ENCODE data around the gene NDUFA6. TPM values are rescaled to one million over a fixed set of nuclear protein-coding genes. Genes with fewer than 3 reads are reported as not detected.

NDUFA6 gene
- total and polyA plus RNA-seq, 2 donors from 2014 or later = 69.0 to 317 TPM

DNA sequence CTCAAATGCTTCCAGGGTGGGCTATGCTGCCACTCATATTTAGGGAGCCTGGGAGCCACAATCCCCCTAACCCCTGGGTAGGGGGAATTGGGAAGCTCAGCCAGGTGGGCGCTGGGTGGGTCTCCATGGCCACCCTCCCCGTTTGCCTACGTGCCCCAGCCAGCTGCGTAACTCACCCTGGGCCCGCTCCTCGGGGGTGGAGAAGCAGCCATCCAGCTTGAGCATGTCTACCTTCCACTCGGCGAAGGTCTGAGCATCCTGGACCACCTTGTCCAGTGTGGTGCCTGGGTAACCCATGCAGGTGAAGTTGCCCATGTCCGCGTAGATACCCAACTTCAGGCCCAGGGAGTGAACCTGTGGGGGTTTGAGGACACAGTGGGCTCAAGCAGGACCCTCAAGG, 23.6 kb downstream of the NDUFA6 start:
- Histone ChIP-seq H3K27ac (ENCODE audit: low read depth in 2 of 2, low read length in 2 of 2) (no peak overlapping the region), H3K36me3 (ENCODE audit: control insufficient read depth in 2 of 3, insufficient read depth in 3 of 3, low read length in 3 of 3) (peaks cover 0 to 6% (median 0%) of the 10 kb centered on the region in 3 donors), H3K27me3 (ENCODE audit: control insufficient read depth, insufficient read depth, low read length) (no peaks in the 10 kb centered on the region), H3K4me3 (ENCODE audit: low read length in 3 of 3) (no peak overlapping the region), H3K9me3 (ENCODE audit: control insufficient read depth in 2 of 3, insufficient read depth in 1 of 3, low read length in 3 of 3) (no peaks in the 10 kb centered on the region), H3K4me1 (ENCODE audit: control insufficient read depth in 2 of 3, insufficient read depth in 2 of 3, low read depth in 1 of 3, low read length in 3 of 3) (peaks cover 3 to 16% (median 9%) of the 10 kb centered on the region in 3 donors), H3K9ac (ENCODE audit: low read length in 3 of 3) (no peak overlapping the region)
- intact Hi-C loops (cut with DNase I) = no loop called here
- DNase-seq (peak in 1 of 5 donors; percentile 53), FAIRE-seq (no peak)
- TF ChIP-seq CTCF (IDR thresholded peaks at IDR 0.05; ENCODE audit: borderline replicate concordance, extremely low read depth, insufficient read depth) = no peak

- Histone ChIP-seq H3K9ac (ENCODE audit: low read length in 3 of 3) (no peak overlapping the region), H3K4me3 (ENCODE audit: low read length in 3 of 3) (no peak overlapping the region), H3K4me1 (ENCODE audit: control insufficient read depth in 2 of 3, insufficient read depth in 2 of 3, low read depth in 1 of 3, low read length in 3 of 3) (peaks cover 2 to 15% (median 9%) of the 10 kb centered on the region in 3 donors), H3K36me3 (ENCODE audit: control insufficient read depth in 2 of 3, insufficient read depth in 3 of 3, low read length in 3 of 3) (peaks cover 0 to 6% (median 0%) of the 10 kb centered on the region in 3 donors), H3K27ac (ENCODE audit: low read depth in 2 of 2, low read length in 2 of 2) (no peak overlapping the region), H3K9me3 (ENCODE audit: control insufficient read depth in 2 of 3, insufficient read depth in 1 of 3, low read length in 3 of 3) (no peaks in the 10 kb centered on the region), H3K27me3 (ENCODE audit: control insufficient read depth, insufficient read depth, low read length) (no peaks in the 10 kb centered on the region)
- no peak for TF ChIP-seq CTCF (IDR thresholded peaks at IDR 0.05; ENCODE audit: borderline replicate concordance, extremely low read depth, insufficient read depth)
- DNase-seq (peak in 1 of 5 donors; percentile 47), FAIRE-seq (no peak)
- intact Hi-C loops (cut with DNase I) = no loop called here
These were observed 24.3 kb downstream of the NDUFA6 start for GRCh38 chr22:42066126-42066761.

- peaks cover 0 to 8% (median under 1%) of the 10 kb centered on the region in 3 donors for H3K36me3 ChIP-seq (ENCODE audit: control insufficient read depth in 2 of 3, insufficient read depth in 3 of 3, low read length in 3 of 3)
- H3K9ac ChIP-seq (ENCODE audit: low read length in 3 of 3) = no peak overlapping the region
- H3K27me3 ChIP-seq (ENCODE audit: control insufficient read depth, insufficient read depth, low read length) = no peaks in the 10 kb centered on the region
- H3K9me3 ChIP-seq (ENCODE audit: control insufficient read depth in 2 of 3, insufficient read depth in 1 of 3, low read length in 3 of 3) = no peaks in the 10 kb centered on the region
- TF ChIP-seq CTCF (IDR thresholded peaks at IDR 0.05; ENCODE audit: borderline replicate concordance, extremely low read depth, insufficient read depth) = no peak
- peak in 1 of 5 donors; percentile 43 for DNase-seq
- intact Hi-C loops (cut with DNase I) = no loop called here
- no peak for FAIRE-seq
- no peak overlapping the region for H3K4me3 ChIP-seq (ENCODE audit: low read length in 3 of 3)
- H3K27ac ChIP-seq (ENCODE audit: low read depth in 2 of 2, low read length in 2 of 2) = no peak overlapping the region
- H3K4me1 ChIP-seq (ENCODE audit: control insufficient read depth in 2 of 3, insufficient read depth in 2 of 3, low read depth in 1 of 3, low read length in 3 of 3) = peaks cover 0 to 12% (median 9%) of the 10 kb centered on the region in 3 donors
These were observed 25.0 kb downstream of the NDUFA6 start for GRCh38 chr22:42065438-42066125.

All from kidney (tissue), 14 donors.